ENCODE data around the gene ABCA12.

- TF ChIP-seq CTCF (IDR thresholded peaks at IDR 0.05) (no peak), JUN (IDR thresholded peaks at IDR 0.05) (no peak), HOXB13 (CRISPR knock-in tag; IDR thresholded peaks at IDR 0.05; ENCODE audit: low read depth) (no peak), SREBF2 (IDR thresholded peaks at IDR 0.05) (no peak), POLR2A (IDR thresholded peaks at IDR 0.05; ENCODE audit: low read length) (no peak), EP300 (IDR thresholded peaks at IDR 0.05) (no peak), CEBPB (IDR thresholded peaks at IDR 0.05) (no peak)
- TF ChIP-seq, protein P1, sequence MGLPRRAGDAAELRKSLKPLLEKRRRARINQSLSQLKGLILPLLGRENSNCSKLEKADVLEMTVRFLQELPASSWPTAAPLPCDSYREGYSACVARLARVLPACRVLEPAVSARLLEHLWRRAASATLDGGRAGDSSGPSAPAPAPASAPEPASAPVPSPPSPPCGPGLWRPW (IDR thresholded peaks at IDR 0.05) = no peak
- TF ChIP-seq, protein P2, sequence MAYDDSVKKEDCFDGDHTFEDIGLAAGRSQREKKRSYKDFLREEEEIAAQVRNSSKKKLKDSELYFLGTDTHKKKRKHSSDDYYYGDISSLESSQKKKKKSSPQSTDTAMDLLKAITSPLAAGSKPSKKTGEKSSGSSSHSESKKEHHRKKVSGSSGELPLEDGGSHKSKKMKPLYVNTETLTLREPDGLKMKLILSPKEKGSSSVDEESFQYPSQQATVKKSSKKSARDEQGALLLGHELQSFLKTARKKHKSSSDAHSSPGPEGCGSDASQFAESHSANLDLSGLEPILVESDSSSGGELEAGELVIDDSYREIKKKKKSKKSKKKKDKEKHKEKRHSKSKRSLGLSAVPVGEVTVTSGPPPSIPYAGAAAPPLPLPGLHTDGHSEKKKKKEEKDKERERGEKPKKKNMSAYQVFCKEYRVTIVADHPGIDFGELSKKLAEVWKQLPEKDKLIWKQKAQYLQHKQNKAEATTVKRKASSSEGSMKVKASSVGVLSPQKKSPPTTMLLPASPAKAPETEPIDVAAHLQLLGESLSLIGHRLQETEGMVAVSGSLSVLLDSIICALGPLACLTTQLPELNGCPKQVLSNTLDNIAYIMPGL (CRISPR knock-in tag; IDR thresholded peaks at IDR 0.05; ENCODE audit: borderline replicate concordance) = no peak
These were observed 115.5 kb downstream of the ABCA12 start for GRCh38 chr2:215022910-215023309.
